Amygdala (tissue), 56 donors: ENCODE data around the gene ITGAX.

Source experiments
- DNase-seq, 56 donors: peaks; one replicate each; lab custom pipeline; 2025; lab: John Stamatoyannopoulos, UW

ITGAX gene

GRCh38 chr16:31429314-31429713 lies 74.3 kb downstream of the ITGAX start:
- peak in 1 of 56 donors; percentile 6 for DNase-seq

DNA sequence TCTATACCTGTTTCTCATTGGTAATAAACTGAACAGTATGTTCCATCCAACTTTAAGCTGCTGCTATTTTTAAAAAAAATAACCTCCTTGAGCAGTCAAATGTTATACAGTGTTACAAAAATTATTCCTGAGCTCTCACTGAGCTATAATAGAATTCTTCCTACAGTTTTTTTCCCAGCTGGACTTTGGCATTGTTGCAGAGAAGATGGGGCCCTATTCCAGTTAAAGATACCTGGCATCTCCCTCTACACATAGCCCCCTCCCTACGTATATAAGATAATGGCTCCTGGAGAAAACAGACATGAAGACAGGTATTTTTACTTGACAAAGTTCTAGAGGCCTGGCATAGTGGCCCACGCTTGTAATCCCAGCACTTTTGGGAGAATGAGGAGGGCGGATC lies 74.8 kb downstream of the ITGAX start:
- no peak for DNase-seq

GRCh38 chr16:31430380-31431052 lies 75.5 kb downstream of the ITGAX start:
- no peak for DNase-seq
